Erythroblast (primary cell): ENCODE results near the gene RIMBP2.

Experiments
- GATA1 ChIP-seq: IDR thresholded peaks from 2 replicates; pipeline ENCODE4 v1.6.1; 2011; ENCODE audit warnings: low read depth, mild to moderate bottlenecking, control low read depth, low read length, moderate library complexity
- POLR2A ChIP-seq: IDR thresholded peaks from 2 replicates; pipeline ENCODE4 v1.6.1; 2011; ENCODE audit warnings: mild to moderate bottlenecking, low read length

DNA sequence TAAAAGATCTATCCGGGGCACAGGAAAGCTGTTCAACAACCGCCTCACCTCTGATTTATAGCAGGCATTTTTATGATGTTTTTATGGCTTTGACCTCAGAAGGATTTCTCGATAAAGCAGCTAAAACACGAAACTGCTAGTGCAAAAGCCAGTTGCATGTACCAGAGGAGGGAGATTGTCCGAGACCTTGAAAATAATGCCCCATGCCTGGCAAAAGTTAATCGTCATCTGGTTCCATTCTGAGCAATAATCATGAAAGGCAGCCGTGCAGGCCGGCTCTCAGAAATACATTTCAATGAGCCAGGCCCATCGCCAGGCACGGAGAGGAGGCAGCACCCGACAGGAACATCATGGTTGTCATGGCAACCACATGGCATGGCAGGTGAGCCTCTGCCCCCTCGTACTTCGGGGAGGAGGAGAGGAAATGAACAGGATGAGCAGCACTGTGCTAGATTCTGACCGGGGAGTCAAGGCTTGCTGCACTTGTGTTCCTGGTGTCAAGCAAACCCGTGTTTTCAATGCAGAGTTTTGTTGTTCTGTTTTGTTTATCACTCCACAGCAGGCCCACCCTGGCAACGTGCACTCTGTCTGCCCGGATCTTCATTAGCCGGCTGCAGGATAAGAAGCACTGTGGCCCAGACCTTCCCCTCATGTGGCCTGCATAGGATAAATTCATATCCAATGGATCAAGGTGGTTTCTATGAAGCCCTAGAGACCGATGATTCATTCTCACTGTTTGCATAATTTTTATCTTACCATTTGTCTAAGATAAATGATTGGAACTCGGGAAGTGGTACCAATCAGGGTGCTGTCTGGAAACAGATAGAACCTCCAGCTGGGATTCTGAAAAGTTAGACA, 160.2 kb downstream of the RIMBP2 start:
- TF ChIP-seq POLR2A (no peak), GATA1 (no peak)
